SKM-1 (cell line): Measurements from ENCODE around the gene SLC4A2.

ENCODE experiments used
- DNase-seq: peaks from one replicate; lab custom pipeline; 2025; ENCODE audit not compliant: unreplicated experiment; lab: John Stamatoyannopoulos, UW

The SLC4A2 gene

DNA sequence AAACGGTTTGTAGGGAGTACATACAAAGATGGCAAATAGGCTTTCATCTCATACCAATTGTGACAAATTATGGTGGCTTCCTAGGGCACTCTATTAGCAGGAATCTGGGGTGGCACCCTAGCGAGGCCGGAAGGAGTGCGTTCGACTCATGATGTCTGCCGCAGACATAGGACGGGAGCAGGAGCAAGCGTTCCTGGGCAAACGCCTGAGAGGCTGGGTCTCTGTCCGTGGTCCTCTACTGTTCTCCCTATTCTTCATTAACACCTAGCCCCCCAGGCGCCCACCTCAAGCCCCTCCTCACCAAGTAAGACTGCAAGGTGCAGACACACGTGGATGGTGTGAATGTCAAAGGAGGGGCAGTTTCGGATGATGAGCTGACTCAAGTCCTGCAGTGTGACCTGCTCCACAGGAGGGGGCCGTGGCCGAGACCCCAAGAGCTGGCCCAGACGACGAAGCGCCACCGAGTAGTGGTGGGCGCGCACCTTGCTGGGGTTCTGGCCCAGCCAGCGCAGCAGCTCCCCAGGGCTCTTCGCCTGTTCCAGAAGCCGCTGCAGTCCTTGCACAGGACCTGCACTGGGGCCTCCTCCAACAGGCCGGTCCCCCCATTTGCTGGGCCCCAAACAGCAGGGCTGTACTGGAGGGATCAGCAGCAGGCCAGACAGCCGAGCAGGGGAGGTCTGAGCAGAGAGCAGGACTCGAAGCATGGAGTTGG, 20.0 kb downstream of the SLC4A2 start:
- DNase-seq: no peak

DNA sequence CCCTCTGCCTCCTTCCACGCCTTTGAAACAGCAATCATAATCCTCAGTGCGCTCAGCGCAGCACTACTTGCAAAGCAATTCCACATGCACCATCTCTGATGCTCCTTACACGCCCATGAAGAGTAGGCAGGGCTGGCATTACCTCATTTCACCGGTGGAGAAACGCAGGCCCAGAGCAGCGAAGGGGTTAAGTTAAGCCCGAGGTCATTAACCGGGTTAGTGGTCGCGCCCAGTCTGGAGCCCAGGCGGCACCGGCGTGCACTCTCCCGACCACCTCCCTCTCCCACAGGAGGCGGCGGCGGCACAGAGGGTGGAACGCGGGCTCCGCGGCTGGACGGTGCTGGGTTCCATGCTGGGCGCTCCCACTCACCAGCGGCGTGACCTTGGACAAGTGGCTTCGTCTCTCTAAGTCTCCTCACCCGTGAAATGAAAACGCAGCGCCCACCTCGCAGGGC, 20.7 kb downstream of the SLC4A2 start:
- no peak for DNase-seq

DNA sequence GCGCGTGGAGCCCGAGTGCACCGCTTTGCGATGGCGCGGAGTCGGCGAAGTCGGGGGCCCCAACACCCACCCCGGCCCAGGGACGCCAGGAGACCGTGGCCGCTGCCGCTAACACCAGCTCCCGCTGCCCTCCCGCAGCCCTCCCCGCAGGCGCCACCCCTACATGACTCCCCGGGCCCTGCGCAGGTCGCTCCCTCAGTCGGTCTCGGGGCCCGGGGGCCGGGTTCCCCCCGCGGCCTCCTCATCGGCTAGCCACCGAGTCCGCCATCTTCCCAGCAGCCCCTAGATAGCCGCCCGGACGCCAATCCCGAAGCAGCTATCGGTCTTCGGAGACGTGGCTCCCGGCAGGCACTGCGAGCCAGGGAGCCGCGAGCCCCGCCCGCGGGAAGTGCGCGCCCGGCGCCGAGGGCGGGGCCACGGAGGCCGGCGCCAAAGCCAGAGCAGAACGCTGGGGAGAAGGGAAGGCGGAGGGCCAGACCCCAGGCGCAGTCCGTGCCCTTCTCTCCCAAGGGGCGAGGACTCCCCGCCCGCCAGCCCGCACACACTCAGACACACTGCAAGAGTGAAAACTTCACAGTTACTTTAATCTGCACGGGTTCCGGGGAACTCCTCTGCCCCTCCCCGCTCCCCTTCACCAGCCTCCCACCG, 21.3 kb downstream of the SLC4A2 start, which contains the start of gene FASTK:
Gene FASTK, minus strand, starts transcription at position 288 of the 648 bp plus-strand sequence. Its CDS starts 43 bp downstream, at position 245.
- DNase-seq: peak; percentile 35

DNA sequence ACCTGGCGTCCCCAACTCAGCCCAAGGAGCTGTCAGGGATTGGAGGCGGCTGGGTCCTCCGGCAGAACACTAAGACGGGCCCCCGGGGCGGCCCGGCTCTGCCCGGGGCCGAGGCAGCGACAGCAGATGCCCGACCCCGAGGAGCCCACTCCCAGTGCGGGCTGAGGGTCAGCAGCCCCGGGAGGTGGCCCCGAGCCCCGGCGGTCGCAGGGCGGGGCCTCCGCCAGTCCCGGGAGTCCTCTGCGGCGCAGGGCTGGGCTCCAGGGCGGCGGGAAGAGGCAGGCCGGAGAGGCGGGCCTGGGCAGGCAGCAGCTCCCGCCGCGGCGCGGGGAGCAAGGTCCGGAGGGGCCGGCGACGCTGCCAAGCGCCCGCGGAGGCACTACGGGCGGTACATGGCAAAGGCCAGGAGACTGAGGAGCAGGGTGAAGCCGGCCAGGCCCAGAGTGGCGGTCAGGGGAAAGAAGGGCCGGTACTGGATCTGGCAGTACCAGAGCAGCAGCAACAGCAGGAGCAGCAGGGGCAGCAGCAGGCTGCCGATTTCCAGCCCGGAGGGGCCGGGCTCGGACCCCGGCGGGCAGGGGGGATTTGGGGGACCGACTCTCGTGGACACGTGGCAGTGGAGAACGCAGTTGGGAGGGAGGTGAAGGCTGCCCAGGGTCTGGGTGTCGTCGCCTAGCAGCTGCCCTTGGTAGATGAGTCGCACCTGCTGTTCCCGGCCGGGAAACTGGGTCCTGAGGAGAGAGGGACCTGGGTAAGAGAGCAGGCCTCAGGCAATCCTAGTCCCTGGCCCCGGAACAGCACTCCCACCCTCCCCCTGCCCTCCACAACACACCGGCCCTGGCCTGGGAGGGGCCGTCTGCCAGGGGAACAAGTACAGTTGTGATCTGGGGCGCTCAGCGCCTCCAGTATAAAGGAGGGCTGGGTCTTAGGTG, 22.0 kb downstream of the SLC4A2 start:
- DNase-seq: no peak

DNA sequence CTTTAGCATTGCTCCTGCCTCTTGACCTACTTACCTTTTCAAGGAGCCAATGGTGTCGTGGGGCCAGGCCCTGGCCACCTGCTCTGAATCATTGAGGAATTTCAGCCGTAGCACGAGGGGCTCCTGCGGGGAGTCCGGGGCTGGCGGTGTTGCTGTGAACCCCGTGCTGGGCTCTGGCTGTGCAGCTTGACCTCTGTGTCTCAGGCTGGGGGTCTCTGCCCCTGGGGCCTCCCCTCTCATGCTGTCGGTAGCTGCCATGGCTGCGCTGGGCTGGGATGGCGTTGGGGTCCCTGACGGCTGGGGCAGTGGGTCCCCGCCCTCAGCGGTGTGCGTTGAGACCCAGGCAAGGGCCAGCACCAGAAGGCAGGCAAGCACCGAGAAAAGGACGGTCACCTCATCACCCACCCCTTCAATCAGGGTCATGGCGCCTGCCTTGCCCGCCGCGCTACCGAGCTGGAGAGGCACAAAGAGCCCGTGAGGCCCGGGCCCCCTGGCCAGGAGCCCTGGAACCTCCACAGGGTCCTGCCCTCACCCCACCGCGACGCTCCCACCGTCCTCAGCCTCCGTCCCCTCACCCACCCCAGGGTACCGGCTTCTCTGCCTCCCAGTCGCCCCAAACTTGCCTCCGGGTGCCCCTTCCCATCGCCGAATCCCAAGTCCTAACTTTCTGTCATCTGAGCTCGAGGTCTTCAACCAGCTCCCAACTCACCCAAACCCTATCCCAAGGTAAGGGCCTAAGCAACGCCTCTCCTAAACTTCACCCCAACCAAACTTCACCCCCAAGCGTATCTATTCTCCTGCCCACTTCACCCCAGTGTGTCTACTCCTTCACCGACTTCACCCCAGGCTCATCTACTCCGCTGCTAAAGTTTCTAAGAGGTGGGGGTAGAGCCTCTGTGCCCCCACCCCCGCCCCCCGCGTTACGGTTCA, 23.0 kb downstream of the SLC4A2 start:
- no peak for DNase-seq

DNA sequence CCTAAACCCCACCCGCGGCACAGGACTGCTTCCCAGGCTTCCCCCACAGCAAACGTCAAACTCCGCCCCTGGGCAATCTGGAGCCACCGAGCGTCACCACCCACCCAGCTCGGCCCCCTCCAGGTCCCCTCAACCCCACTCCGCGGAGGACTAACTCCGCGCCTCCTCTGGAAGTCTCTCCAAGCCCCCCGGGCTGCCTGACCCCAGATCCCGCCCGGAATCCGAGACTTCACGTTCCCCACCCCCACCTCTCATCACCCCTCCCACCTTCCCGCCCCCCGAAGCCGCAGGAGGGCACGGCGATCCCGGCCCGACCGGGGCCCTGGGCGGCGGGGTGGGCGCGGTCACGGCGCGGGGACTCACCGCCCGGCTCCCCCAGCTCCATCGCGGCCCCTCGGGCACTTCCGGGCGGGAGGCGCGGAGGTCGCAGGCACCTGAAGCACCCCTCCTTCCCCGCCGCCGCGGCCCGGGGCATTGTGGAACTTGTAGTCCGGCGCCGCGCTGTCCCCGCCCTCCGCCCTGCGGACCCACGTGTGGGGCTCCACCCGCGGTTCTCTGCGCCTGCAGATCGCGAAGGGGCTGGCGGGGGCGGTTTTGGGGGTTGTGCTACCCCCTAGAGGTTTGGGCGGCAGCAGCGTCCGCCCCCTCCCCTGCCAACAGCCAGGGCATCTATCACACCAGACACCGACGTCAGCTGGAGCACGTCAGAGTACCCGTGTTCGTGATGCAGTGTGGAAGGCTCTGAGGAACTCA, 23.9 kb downstream of the SLC4A2 start, which contains the start of gene TMUB1:
Gene TMUB1, minus strand, starts transcription at position 423 of the 753 bp plus-strand sequence. CDS start 930 bp downstream, outside the sequence.
- DNase-seq: no peak

DNA sequence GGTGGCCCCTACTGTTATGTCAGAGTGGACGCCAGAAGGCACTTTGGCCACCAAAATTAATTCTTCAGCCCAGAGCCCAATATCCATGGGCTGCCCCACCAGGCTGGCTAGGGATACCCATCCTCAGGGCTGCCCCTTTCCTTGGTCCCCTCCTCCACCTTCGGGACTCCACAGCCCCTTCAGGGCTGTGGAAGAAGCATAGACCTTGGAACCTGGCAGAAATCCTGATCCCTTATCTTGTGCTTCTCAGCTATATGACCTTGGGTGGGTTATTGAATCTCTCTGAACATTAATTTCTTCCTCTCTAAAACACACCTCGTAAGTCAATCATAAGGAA, 24.4 kb downstream of the SLC4A2 start:
- DNase-seq: no peak

DNA sequence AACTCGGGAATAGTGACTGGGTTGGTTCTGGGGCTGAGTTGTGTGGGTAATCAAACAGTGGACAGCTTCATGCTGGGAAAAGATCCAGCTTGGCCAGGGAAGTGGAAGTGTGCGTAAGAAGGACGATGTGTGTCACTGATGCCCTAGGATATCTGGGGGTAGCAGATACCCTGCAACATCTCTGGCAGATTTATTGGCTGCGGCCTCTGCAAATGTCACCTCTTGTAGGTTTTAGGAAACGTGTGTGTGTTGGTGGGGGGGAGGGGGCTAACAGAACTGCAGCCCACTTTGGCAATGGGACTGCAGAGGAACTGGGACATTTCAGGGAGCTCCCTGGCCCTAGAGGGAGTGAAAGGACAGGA, 25.9 kb downstream of the SLC4A2 start:
- DNase-seq: no peak

DNA sequence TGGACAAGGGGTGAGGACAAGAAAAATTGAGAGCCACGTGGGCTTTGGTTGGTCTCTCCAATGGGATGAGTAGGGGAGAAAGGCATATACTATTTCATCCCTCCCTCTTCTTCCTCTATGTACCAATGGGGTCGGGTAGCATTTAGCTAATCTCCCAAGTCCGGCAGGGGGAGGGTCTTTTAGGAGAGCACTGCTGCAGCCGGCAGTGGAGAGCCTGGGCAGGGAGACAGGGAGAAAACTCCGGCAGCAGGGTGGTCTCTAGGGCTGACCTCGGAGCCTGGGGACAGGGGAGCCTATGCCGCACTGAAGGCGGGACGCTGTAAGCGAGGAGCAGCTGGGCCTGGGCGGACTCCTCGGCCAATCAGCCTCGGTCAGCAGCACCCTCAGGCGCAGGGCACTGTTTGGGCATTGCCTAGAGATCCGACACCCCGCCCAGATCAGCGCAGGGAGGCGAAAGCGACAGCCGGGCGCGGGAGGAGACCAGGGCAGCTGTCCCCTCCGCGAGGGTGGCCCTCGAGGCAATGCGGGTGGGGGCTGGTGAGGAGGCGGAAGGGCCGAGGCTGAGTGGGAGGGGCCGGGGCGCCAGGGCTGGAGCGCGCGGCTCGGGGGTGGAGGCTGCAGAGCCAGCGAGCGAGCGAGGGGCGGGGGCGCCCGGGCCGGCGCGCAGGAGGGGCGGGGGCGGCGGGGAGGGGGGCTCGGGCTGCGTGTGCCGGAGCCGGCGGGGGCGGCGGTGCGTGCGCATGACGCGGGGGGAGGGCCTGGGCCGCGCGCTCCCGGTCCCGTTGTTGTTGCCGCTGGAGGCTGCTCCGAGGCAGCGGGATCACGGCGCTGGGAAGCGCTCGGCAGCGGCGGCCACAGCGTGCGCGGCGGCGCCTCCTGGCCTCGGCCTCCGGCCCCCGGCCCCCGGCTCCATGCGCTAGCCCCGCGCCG, 26.6 kb downstream of the SLC4A2 start, which contains the start of gene AGAP3:
Gene AGAP3, plus strand, starts transcription at position 785 of the 930 bp plus-strand sequence. CDS start 267 bp downstream, outside the sequence.
- DNase-seq: no peak

DNA sequence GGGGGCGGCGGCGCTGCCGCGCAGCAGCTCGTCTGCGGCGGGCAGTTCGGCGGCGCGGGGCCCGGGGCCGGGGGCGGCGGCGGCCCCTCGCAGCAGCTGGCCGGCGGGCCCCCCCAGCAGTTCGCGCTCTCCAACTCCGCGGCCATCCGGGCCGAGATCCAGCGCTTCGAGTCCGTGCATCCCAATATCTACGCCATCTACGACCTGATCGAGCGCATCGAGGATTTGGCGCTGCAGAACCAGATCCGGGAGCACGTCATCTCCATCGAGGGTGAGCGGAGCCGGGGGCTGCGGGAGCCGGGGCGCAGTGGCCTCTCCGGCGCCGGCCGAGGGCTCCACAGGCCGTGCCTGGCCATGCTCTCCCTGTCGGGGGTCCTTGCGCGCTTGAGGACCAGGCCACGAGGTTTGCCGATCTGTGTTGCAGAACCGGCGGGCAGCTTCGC, 27.4 kb downstream of the SLC4A2 start:
- no peak for DNase-seq

DNA sequence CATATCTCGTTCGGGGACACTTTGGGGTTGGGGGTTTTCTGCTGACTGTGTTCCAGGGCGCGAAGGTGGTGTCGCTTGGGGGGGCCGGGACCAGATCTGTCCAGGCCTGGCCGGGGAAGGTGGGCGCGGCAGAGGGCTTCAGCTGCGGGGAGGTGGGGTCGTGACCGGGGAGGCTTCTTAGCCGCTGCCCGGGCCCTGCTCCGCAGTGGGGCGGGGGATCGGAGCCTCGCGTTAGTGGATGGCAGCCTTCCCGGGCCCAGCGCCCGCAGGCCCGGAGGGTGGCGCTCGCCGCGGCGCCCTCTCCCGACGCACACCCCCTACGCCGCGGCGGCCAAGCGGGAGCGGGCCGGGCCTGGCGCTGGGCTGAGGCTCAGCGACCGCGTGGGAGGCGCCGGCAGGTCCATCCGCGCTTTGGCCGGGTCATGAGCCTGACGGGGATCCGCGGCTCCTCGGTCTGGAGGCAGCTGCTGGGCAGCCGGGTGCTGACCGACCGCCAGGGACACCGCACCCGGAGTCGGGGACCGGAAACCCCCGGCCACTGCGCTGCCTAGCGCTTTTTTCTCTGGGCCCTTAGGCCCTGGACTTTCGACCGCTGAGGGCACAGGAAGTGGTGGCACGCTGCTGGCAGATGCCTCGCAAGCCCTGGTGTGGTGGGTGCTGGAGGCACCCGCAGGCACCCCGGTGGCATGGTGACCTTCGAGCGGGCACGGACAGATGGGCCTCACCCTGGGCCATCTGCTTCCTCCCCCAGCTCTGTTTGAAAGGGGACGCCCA, 28.0 kb downstream of the SLC4A2 start:
- no peak for DNase-seq

DNA sequence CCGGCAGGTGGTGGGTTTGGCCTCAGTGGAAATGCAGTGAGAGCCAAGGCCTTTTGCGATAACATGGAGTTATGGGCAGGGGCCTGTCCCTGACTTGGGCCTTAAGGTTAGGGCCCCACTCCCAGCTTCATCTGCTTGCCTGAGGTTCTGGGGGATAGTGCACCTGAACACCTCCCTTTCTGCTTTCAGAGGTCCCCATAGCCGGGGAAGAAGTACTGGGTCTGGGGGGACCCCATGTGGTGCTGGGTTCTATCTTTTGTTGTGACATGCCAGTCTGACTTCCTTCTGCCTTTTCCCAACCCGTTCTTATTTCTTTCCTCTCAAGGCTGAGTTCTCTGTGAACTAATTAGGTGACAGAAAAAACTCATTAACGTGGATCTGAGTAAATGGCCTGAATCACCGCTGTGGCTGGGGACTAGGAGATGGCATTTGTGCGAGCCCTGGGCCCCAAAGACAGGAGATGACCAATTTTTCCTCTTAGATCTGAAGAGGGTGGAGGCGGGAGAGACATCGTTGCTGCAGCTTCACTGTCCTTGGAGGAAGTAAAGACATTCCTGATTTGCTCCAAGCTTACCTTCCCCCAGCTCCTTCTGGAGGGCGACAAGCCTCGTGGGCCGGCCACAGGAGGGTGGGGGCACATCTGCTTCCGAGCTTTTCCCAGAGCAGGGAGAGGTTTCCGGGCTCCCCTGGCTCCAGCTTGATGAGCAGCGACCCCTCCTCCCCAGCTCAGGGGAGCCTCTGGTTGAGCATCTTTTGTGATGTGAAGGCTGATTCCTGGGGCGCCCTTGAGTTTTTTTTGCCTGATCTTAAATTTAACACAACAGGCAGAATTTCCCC, 28.8 kb downstream of the SLC4A2 start:
- DNase-seq: no peak

DNA sequence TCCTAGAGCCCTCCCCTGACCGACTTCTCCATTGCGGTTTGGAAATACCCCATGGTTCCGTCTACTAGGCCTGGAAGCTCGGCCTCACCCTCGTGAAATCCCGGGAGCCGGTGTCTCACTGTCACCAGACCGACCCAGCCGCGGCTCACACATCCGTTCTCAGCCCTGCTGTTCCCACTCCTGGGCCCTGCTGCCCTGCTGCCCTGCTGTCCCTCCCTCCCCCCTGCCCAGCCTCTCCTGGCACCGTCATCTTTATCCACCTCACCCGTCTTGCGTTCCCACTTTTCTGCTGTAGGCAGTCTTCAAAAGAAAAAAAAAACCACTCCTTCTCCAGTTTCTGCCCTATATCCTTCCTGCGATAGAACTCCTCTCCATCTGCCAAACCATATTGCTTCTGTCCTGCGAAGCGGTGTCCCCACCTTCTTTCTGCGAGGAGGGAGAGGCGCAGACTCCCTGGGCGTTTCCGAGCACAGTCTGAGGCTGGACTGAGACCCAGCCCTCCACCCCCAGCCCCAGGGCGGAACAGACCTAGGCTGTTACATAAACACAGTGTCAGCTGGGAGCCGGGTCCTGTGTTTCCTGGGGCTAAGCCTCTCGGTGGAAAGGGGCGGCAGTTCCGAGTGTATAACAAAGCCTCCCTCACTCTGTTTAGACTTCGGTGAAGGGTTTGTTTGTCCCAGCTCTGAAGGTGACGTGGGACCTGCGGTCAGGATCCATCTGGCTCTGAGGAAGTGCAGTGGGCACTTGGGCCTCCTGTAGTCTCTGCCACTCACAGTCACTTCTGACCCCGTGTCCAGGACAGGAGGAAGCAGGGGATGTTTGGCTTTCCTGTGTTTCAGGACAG, 29.7 kb downstream of the SLC4A2 start:
- no peak for DNase-seq

DNA sequence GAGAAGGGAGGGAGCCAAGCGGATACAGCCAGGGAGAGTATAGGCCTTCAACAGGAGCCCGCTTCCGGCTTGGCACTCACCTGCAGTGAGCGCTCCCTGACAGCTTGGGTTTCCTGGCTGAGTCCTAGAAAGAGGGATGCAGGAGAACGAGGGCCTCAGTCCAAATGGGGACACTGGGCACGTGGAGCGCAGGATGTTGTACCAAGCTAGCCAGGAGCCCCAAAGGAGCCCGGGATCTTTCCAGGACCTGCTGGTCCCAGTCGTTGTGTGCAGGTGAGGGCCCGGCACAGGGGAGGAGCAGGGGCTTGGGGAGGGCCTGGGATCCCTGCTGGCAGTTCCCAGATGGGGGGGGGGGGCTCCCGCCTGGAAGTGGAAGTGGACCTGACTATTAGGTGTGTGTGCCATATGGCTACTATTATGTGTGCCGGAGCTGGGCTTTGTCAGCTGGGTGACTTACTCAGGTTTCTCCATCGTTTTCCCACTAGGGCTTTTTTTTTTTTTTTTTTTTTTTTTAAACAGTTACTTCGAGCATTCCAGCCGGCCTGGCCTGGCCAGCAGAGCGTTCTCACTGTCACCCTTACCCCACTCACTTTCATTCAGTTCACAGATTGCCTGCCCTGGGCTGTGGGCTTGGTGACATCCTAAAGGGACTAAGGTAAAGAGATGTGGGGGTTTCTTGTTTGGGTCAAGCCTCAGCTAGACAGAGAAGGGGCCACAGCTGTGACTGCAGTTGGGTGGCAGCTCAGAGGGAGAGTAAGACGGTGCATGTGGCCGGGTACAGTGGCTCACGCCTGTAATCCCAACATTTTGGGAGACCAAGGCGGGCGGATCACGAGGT, 30.7 kb downstream of the SLC4A2 start:
- DNase-seq: no peak

DNA sequence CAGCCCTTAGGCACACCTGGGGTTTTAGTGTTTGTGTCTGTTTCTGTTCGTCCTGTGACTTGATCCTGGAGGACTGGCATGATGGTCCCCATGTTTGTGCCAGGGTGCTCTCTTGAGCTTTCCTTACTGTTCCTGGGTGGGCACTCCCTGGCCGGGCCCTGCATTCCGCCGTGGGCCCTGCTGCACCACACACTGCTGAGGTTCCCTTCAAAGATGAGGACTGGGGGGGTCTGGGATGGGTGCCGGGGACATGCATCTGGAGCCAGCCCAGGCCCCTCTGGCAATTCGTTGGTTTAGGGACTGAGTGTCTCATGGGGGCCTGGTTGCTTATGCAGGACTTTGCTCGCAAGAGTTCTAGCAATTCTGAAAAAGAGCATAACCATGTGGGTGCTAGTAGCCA, 31.6 kb downstream of the SLC4A2 start:
- no peak for DNase-seq
